Ectodermal cell (in vitro differentiated cells): ENCODE data around the gene CD207.

Experiments
- H3K27ac ChIP-seq: 2 replicates; pipeline ENCODE4 v1.7.0; 2013; ENCODE audit warnings: mild to moderate bottlenecking, low read depth, low read length; ENCODE audit not compliant: insufficient read depth, poor library complexity, severe bottlenecking
- H3K27me3 ChIP-seq: 2 replicates; pipeline ENCODE4 v1.7.0; 2013; ENCODE audit warnings: mild to moderate bottlenecking, low read length; ENCODE audit not compliant: insufficient read depth, control insufficient read depth, poor library complexity, severe bottlenecking
- H3K36me3 ChIP-seq: one replicate; pipeline ENCODE4 v1.7.0; 2013; ENCODE audit warnings: low read length; ENCODE audit not compliant: control insufficient read depth, insufficient read depth
- H3K4me1 ChIP-seq: one replicate; pipeline ENCODE4 v1.7.0; 2013; ENCODE audit warnings: low read length; ENCODE audit not compliant: control insufficient read depth, insufficient read depth
- H3K4me3 ChIP-seq: 2 replicates; pipeline ENCODE4 v1.7.0; 2013; ENCODE audit warnings: low read depth, low read length, control low read depth; ENCODE audit not compliant: insufficient read depth
- H3K9me3 ChIP-seq: 2 replicates; pipeline ENCODE4 v1.7.0; 2013; ENCODE audit warnings: mild to moderate bottlenecking, low read length, moderate library complexity; ENCODE audit not compliant: control insufficient read depth
- whole genome bisulfite sequencing, 2 experiments: methylation state at CpG; one replicate each; pipeline ENCODE4 v1.1.7; 2013; ENCODE audit warnings: missing lambda C conversion rate in 2 of 2; 5-methylcytosine and 5-hydroxymethylcytosine counted together

The CD207 gene

DNA sequence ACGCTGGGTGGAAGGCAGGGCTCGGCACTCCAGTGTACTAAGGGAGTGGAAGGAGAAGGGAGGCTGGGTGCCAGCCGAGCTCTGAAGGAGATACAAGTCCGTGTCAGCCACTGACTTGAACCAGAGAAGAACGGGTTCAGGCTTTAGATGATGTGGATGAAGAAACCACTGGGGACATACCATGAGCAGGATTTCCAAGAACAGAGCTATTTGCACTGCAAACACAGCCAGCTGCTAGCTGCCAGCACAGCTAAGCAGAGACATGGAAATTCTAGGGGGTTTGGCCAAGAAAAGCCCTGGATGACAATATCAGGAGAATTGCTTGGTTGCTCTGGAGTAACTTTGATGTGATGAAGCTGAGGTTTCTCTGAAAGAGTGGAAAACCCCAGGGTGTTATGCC is 5.2 kb downstream of the CD207 start:
- no peak overlapping the region for H3K4me3 ChIP-seq
- no peaks in the 10 kb centered on the region for H3K36me3 ChIP-seq
- H3K9me3 ChIP-seq, result no peaks in the 10 kb centered on the region
- H3K27ac ChIP-seq, result no peak overlapping the region
- H3K27me3 ChIP-seq, result no peaks in the 10 kb centered on the region
- no peaks in the 10 kb centered on the region for H3K4me1 ChIP-seq
- 90 to 93% methylated on average over 5 of the region's 5 CpGs for WGBS, 2 experiments

DNA sequence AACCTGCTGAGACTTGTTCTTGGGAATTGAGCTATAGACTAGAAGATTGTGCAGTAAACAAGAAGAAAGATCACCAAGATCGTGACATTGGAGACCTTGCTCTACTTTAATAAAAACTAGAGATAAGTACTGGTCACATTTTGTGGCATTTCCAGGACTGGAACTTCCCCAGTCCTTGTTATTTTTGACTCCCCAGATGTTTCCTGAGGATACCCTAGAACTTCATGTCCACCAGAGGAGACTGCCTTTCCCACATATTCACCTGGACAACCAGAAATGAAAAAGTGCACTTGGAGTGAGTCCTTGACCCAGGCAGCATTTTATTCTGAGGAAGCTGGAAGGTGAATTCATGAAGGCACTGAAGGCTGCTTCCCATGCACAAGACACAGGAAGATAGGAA is 5.7 kb downstream of the CD207 start:
- WGBS, 2 experiments, result 95 to 100% methylated on average over 1 of the region's 1 CpG
- Histone ChIP-seq H3K4me1 (no peaks in the 10 kb centered on the region), H3K4me3 (no peak overlapping the region), H3K36me3 (no peaks in the 10 kb centered on the region), H3K9me3 (no peaks in the 10 kb centered on the region), H3K27ac (no peak overlapping the region), H3K27me3 (no peaks in the 10 kb centered on the region)

GRCh38 chr2:70828914-70829824 is 6.4 kb downstream of the CD207 start:
- WGBS, 2 experiments, result 87 to 91% methylated on average over 6 of the region's 6 CpGs
- Histone ChIP-seq H3K4me3 (no peak overlapping the region), H3K36me3 (no peaks in the 10 kb centered on the region), H3K9me3 (no peaks in the 10 kb centered on the region), H3K27ac (no peak overlapping the region), H3K27me3 (no peaks in the 10 kb centered on the region), H3K4me1 (no peaks in the 10 kb centered on the region)

DNA sequence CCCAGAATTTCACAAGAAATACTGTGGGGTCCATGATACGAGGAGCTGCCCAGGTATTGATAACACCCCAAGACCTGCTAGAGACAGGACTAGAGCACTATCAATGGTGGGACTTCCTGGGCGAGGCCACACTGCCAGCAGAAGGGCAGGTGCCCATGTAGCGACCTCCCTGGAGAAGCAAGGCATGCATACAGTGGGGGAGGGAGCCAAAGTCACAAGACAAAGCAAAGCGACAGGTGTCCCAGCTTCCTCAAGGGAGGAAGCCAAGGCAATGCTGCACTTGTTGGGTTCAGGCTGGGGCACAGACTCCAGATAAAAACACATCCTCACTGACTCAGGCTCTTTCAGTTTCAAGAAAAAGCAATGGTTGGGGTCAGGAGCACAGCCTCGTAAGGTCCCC is 7.5 kb downstream of the CD207 start:
- Histone ChIP-seq H3K9me3 (no peaks in the 10 kb centered on the region), H3K4me1 (no peaks in the 10 kb centered on the region), H3K27me3 (no peaks in the 10 kb centered on the region), H3K27ac (no peak overlapping the region), H3K36me3 (no peaks in the 10 kb centered on the region), H3K4me3 (no peak overlapping the region)
- WGBS, 2 experiments, result 77 to 79% methylated on average over 5 of the region's 5 CpGs

- H3K36me3 ChIP-seq, result no peaks in the 10 kb centered on the region
- H3K4me1 ChIP-seq, result no peaks in the 10 kb centered on the region
- H3K27me3 ChIP-seq, result no peaks in the 10 kb centered on the region
- H3K27ac ChIP-seq, result no peak overlapping the region
- no peak overlapping the region for H3K4me3 ChIP-seq
- 83 to 95% methylated on average over 2 of the region's 5 CpGs for WGBS, 2 experiments
- no peaks in the 10 kb centered on the region for H3K9me3 ChIP-seq
These were observed 8.2 kb downstream of the CD207 start for GRCh38 chr2:70827388-70827787.

DNA sequence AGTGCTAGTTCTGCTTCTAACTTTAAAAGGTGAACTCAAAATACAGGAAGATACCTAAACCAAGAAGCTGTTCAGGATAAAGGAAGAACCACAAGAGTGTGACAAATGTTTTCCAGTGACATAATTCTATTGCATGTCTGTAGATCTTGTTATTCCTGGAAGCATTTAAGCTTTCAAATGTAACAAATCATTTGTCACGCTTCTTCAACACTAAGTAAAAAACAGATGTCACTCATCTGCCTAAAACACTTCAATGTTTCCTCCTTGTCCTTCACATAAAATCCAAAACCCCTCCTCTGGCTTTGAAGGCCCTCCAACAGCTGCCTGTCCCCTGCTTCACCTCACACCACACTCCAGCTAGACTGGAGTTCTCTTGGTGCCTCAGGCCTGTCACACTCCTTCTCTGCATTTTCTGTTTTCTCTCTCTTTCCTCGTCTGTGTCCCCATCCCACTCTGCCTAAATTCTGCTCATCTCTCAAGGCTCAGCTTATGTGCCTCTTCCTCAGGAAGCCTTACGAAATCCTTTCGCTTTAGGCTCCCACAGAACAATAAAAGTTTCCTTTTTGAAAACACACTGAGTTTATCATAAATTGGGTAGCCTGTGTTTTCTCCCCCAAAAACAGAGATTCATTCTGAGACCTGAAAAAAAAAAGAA is 8.8 kb downstream of the CD207 start:
- Histone ChIP-seq H3K4me3 (no peak overlapping the region), H3K36me3 (no peaks in the 10 kb centered on the region), H3K4me1 (no peaks in the 10 kb centered on the region), H3K27me3 (no peaks in the 10 kb centered on the region), H3K27ac (no peak overlapping the region), H3K9me3 (no peaks in the 10 kb centered on the region)
- WGBS, 2 experiments, result 90 to 94% methylated on average over 4 of the region's 4 CpGs

DNA sequence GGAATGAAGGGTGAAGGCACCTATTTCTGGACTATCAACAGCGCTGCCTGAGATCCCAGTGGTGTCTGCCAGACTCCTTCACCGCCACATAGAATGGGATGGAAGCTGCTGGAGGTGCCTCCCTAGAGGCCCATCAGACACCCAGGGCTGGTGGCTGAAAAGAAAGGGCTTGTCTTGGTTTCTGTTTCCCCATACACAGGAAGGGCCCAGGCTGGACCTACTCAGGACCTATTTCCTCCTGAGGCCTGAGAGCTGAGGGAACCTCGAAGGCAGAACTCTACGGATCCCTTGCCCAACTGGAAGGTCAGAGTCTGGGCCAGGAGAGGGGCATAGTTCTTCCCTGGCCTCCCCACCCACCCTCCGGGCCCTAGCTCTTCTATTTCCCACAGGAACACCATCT is 12.4 kb downstream of the CD207 start:
- Histone ChIP-seq H3K27ac (no peak overlapping the region), H3K27me3 (no peaks in the 10 kb centered on the region), H3K36me3 (no peaks in the 10 kb centered on the region), H3K4me1 (no peaks in the 10 kb centered on the region), H3K4me3 (no peak overlapping the region), H3K9me3 (no peaks in the 10 kb centered on the region)
- WGBS, 2 experiments, result 73 to 74% methylated on average over 5 of the region's 5 CpGs

GRCh38 chr2:70822843-70823242 is 12.8 kb downstream of the CD207 start:
- Histone ChIP-seq H3K27me3 (no peaks in the 10 kb centered on the region), H3K36me3 (no peaks in the 10 kb centered on the region), H3K4me3 (no peak overlapping the region), H3K4me1 (no peaks in the 10 kb centered on the region), H3K27ac (no peak overlapping the region), H3K9me3 (no peaks in the 10 kb centered on the region)
- 50 to 54% methylated on average over 8 of the region's 8 CpGs for WGBS, 2 experiments

DNA sequence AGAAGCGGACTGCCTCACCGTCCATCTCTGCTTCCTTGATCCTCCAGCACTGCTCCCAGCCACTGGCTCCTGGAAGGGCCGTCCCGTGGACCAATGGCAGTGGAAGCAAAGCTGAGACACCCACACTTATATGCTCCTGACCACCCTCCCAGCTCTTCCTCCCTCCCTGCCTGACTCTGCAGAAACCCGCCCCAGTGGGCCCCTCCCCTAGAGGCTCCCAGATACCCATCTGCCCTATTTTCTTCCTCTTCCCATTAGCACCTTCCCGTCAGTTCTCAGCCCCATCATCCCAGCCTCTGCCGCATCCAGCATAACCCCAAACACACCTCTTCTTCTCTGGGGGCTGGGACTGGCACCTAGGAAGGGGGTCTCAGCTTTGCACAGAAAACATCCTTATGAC is 15.1 kb downstream of the CD207 start, which contains the start of gene CLEC4F:
Gene CLEC4F (minus strand): TSS at position 101 of the 400 bp plus-strand sequence. CDS start 76 bp downstream, at position 25.
- no peaks in the 10 kb centered on the region for H3K27me3 ChIP-seq
- WGBS, 2 experiments, result 89 to 94% methylated on average over 7 of the region's 7 CpGs
- no peaks in the 10 kb centered on the region for H3K4me1 ChIP-seq

DNA sequence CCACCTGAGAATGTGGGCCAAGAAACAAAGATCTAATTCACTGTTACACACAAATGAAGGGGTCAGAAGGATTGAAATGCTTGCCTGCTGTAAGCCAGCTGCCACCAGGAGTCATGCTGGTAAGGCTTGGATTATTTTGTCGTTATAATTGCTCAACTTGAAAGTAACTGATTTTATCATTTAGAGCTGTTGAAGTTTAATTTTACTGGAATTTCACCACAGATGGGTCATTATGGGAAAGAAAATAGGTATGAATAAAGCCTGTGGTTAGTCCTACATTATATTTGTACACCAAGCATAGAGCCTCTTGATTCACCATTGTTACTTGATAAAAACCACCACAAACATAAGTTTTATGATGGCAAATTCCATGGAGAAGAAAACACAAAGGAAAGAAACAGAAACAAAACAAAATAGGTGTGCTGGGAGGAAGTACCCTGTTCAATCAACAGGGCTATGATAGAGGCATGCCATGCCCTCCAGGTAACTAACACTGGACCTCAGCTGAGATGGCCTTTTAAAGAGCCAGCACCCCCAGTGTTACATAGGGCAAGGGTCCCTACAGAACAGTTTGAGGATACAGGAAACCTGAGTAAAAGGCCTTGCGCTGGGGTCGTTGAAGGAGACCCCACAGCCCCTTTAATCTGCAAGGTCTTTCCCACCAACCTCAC is 18.2 kb downstream of the CD207 start:
- no peaks in the 10 kb centered on the region for H3K27me3 ChIP-seq
- no peaks in the 10 kb centered on the region for H3K36me3 ChIP-seq
- WGBS, 2 experiments, result 89 to 95% methylated on average over 3 of the region's 3 CpGs
- H3K27ac ChIP-seq, result no peak overlapping the region
- no peaks in the 10 kb centered on the region for H3K4me1 ChIP-seq
- no peak overlapping the region for H3K4me3 ChIP-seq
- no peaks in the 10 kb centered on the region for H3K9me3 ChIP-seq

More for the DNA sequence above, 15.1 kb downstream of the CD207 start, which contains the start of gene CLEC4F:
- Histone ChIP-seq H3K4me3 (no peak within 1 kb of the TSS), H3K36me3 (no peaks in the 10 kb centered on the region), H3K9me3 (no peaks in the 10 kb centered on the region), H3K27ac (no peak within 1 kb of the TSS)
